ENCODE data around the gene HOXA10. TPM values are rescaled to one million over a fixed set of nuclear protein-coding genes. Genes with fewer than 3 reads are reported as not detected.
A peak's percentile ranks its signal among the peaks of the same experiment; 100 is the strongest.

HOXA10 gene
- total RNA-seq, 1 experiment from 2014 or later, result not detected

DNA sequence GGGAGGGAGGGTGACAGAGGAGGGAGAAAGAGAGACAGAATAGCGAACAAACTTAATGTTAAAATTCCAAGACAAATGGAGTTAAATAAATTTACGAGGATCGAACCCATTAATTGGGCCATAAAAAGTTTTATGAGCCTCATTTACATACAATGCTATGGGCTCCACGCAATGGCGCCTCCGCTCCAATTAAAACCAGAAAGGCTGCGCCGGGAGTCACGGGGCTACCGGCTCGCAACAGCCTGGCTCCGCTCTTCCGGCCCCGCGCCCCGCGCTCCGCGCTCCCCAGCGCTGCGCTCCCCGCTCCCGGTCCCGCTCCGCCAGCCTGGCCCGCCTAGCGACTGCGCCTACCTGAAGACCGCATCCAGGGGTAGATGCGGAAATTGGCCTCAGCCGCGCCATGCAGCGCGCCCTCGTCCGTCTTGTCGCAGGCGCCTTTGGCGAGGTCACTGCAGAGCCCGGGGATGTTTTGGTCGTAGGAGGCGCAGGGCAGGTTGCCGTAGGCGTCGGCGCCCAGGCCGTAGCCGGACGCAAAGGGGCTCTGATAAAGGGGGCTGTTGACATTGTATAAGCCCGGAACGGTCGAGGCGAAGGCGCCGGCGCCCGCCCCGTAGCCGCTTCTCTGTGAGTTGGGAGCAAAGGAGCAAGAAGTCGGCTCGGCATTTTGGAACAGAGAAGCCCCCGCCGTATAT, 18.2 kb downstream of the HOXA10 start:
- H2BK12ac ChIP-seq (ENCODE audit: insufficient read length, low read depth, low read length), result no peak overlapping the region
- H4K5ac ChIP-seq (ENCODE audit: insufficient read length, low read depth, low read length), result no peak overlapping the region
- no peak overlapping the region for H3K56ac ChIP-seq (ENCODE audit: insufficient read length, low read depth, low read length)
- H2BK5ac ChIP-seq (ENCODE audit: insufficient read length, low read length), result no peak overlapping the region
- no peak overlapping the region for H3T11ph ChIP-seq (ENCODE audit: low read length)
- H3K4me3 Mint-ChIP-seq, result peak overlapping the region; percentile 59 to 78
- no peak overlapping the region for H3K27ac ChIP-seq (ENCODE audit: insufficient read length, low read depth, low read length)
- no peaks in the 10 kb centered on the region for H3K79me1 ChIP-seq (ENCODE audit: insufficient read depth, low read depth, low read length, poor library complexity, severe bottlenecking)
- no peaks in the 10 kb centered on the region for H3K23me2 ChIP-seq (ENCODE audit: insufficient read length, low read depth, low read length, poor library complexity, severe bottlenecking)
- H3K14ac ChIP-seq (ENCODE audit: insufficient read depth, low read length), result no peak overlapping the region
- peak overlapping the region; percentile 66 for H2AFZ ChIP-seq (ENCODE audit: low read length)
- peak; percentile 55 for DNase-seq
- no peak overlapping the region for H3K4ac ChIP-seq (ENCODE audit: low read depth, low read length)
- H3K4me2 ChIP-seq (ENCODE audit: insufficient read depth, insufficient read length, low read length), result peak overlapping the region; percentile 60
- peaks cover 10 to 18% of the 10 kb centered on the region in 2 experiments for H3K4me1 Mint-ChIP-seq
- no peaks in the 10 kb centered on the region for H4K20me1 ChIP-seq (ENCODE audit: control insufficient read depth, insufficient read depth, insufficient read length)
- no CpG with 5 or more reads among the region's 63 CpGs for WGBS (ENCODE audit: extremely low coverage, insufficient read length, low lambda C conversion rate)
- no peaks in the 10 kb centered on the region for H3K79me2 ChIP-seq (ENCODE audit: insufficient read depth, low read length)
- no peaks in the 10 kb centered on the region for H3K4me1 ChIP-seq (ENCODE audit: insufficient read depth, low read length)
- H3K9me3 ChIP-seq (ENCODE audit: control insufficient read depth, low read depth, low read length), result no peaks in the 10 kb centered on the region
- peaks cover 99% of the 10 kb centered on the region for H3K27me3 Mint-ChIP-seq (ENCODE audit: low read depth)
- no peak overlapping the region for H2AK5ac ChIP-seq (ENCODE audit: insufficient read length, low read length)
- no peak overlapping the region; a peak in 1 of 7 replicates for H3K27ac Mint-ChIP-seq
- no peak overlapping the region for H3K23ac ChIP-seq (ENCODE audit: insufficient read length, low read depth, low read length)
- H4K8ac ChIP-seq (replicated peaks; ENCODE audit: insufficient read length, low read depth, low read length), result no peak overlapping the region
- H3K36me3 Mint-ChIP-seq (ENCODE audit: insufficient read depth in 1 of 3, low read depth in 3 of 3), result peaks cover 0 to 6% (median 0%) of the 10 kb centered on the region in 3 experiments; a peak in 3 of 7 replicates
- H2BK120ac ChIP-seq (ENCODE audit: low read depth, low read length, poor library complexity, severe bottlenecking), result no peak overlapping the region
- no peak overlapping the region for H2BK20ac ChIP-seq (ENCODE audit: low read depth, low read length, poor library complexity, severe bottlenecking)
- H2BK15ac ChIP-seq (ENCODE audit: low read depth, low read length), result no peak overlapping the region
- H3K9ac ChIP-seq (ENCODE audit: extremely low read depth, insufficient read length, low read length), result no peak overlapping the region
- TF ChIP-seq CTCF (conservative IDR thresholded peaks at IDR 0.05), result no peak
- no peak overlapping the region for H3K18ac ChIP-seq (ENCODE audit: insufficient read length, low read depth, low read length)
- H3K27me3 ChIP-seq (ENCODE audit: insufficient read depth, low read length), result peaks cover 99% of the 10 kb centered on the region
- no peak overlapping the region for H4K91ac ChIP-seq (ENCODE audit: insufficient read length, low read depth, low read length)
- H3K9me3 Mint-ChIP-seq, result peaks cover 16 to 29% of the 10 kb centered on the region in 2 experiments
